ENCODE results near the gene CDC34. TPM values are rescaled to one million over a fixed set of nuclear protein-coding genes. Genes with fewer than 3 reads are reported as not detected.

The CDC34 gene
- total and polyA plus RNA-seq, 9 of the 15 experiments (the other 6 are each of a cell fraction or from before 2014, with no cell fraction given) = 0.80 to 203 (median 65.5) TPM

- TF ChIP-seq REST (IDR thresholded peaks at IDR 0.05; ENCODE audit: borderline replicate concordance) (peak; percentile 76), REST (CRISPR knock-in tag; IDR thresholded peaks at IDR 0.05; ENCODE audit: low read depth) (no peak), ZBTB17 (CRISPR knock-in tag; IDR thresholded peaks at IDR 0.05) (peak; percentile 8; the same call in 1 of the 2 replicates), CBFB (CRISPR knock-in tag; IDR thresholded peaks at IDR 0.05) (0 out of 2 replicates have a peak, but pooled peaks have one; percentile 40), MTF1 (CRISPR knock-in tag; IDR thresholded peaks at IDR 0.05; ENCODE audit: borderline replicate concordance) (no peak), ZNF280B (CRISPR knock-in tag; IDR thresholded peaks at IDR 0.05) (no peak), NEUROD1 (IDR thresholded peaks at IDR 0.05; ENCODE audit: borderline replicate concordance, low read depth, low read length, partially characterized antibody) (peak; percentile 14), ETV5 (CRISPR knock-in tag; IDR thresholded peaks at IDR 0.05; ENCODE audit: low read depth) (peak; percentile 48; the same call in 1 of the 2 replicates), ATF6 (CRISPR knock-in tag; IDR thresholded peaks at IDR 0.05) (no peak)
These were observed 52.9 kb downstream of the CDC34 start (continued) for GRCh38 chr19:584240-585001.

All from K562 (cell line).